ENCODE results near the gene ZNF469.

DNA sequence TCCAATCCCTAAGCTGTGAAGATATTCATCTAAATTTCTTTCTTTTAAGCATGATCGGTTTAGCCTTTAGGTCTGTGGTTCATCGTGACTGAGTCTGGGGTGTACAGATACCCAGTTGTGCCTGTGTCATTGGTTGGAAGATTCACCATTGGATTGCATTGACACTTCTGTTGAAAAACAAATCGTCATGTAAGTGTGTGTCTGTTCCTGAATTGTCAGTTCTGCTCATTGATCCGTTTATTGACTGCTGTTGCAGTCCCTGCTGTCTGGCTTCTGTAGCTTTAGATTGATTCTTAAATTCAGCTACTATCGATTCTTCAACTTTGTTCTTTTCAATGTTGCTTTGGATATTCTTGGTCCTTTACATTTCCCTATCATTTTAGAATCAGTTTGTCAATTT is 21.0 kb upstream of the ZNF469 start:
- TF ChIP-seq, protein P1, sequence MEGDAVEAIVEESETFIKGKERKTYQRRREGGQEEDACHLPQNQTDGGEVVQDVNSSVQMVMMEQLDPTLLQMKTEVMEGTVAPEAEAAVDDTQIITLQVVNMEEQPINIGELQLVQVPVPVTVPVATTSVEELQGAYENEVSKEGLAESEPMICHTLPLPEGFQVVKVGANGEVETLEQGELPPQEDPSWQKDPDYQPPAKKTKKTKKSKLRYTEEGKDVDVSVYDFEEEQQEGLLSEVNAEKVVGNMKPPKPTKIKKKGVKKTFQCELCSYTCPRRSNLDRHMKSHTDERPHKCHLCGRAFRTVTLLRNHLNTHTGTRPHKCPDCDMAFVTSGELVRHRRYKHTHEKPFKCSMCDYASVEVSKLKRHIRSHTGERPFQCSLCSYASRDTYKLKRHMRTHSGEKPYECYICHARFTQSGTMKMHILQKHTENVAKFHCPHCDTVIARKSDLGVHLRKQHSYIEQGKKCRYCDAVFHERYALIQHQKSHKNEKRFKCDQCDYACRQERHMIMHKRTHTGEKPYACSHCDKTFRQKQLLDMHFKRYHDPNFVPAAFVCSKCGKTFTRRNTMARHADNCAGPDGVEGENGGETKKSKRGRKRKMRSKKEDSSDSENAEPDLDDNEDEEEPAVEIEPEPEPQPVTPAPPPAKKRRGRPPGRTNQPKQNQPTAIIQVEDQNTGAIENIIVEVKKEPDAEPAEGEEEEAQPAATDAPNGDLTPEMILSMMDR (optimal IDR thresholded peaks at IDR 0.05 in 1 of 3, IDR thresholded peaks at IDR 0.05 in 1 of 3, conservative IDR thresholded peaks at IDR 0.05 in 1 of 3; ENCODE audit: extremely low read depth in 1 of 3, insufficient read depth in 2 of 3, low read length in 3 of 3): no peak
- TF ChIP-seq EZH2 (IDR thresholded peaks at IDR 0.05; ENCODE audit: low read length): no peak
